Activated CD8-positive, alpha-beta memory T cell treated with anti-CD3 and anti-CD28 coated beads for 36 hours (primary cell): Measurements from ENCODE around the gene EHBP1. TPM values are rescaled to one million over a fixed set of nuclear protein-coding genes. Genes with fewer than 3 reads are reported as not detected.

ENCODE experiments used
- CTCF ChIA-PET: fragments of 350-600 bp; sonication (Branson Sonifier 250); formaldehyde crosslinking; loops from one replicate; lab custom pipeline; 2021; ENCODE audit warnings: antibody characterized with exemption; lab: Charles Lee
- POLR2A ChIA-PET: fragments of 350-600 bp; sonication (Branson Sonifier 250); formaldehyde crosslinking; loops from one replicate; lab custom pipeline; 2021; ENCODE audit warnings: antibody characterized with exemption; lab: Charles Lee
- total RNA-seq, 2 experiments: library from RNA; stranded (reverse); gene quantifications; one replicate each; pipeline ENCODE4 v1.2.3, GENCODE V29; 2021

Gene EHBP1
- total RNA-seq, 2 experiments from 2014 or later, result 23.4 to 27.9 TPM

GRCh38 chr2:62854600-62855514, 149.3 kb downstream of the EHBP1 start:
- ChIA-PET CTCF (no interaction called here), POLR2A (no interaction called here)

DNA sequence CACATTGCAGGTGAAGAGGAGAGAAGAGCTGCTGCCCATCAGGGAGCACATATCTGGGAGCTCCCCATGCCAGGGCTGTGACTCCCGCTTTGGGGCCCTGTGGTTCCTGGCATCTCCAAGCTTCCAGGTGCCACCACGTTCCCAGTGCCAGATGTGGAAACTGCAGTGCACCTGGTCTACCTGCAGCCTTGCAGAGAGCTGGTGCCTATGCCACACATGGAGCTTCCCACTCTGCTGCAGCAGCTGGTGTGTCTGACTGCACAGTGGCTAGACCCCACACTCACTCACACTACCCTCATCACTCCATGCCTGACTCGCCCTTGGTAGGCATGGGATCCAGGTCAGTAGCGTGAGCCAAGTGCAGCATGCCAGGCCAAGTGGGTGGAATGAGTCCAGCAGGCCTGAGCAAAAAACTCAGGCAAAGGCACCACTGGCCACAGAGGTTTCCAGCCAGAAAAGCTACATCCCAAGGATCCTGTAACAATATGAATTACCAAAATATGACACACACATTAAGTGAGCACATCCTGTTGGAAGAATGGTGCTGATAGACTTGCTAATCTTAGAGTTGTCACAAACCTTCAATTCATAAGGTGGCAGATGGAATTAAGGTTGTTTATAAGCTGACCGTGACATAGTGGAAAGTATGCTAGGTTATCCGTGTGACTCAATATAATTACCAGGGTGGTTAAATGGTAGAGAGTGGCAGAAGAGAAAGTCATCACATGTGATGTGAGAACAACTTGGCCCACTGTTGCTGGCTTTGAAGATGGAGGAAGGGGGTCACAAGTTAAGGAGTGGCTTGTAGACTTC, 150.9 kb downstream of the EHBP1 start:
- POLR2A ChIA-PET, result no interaction called here
- CTCF ChIA-PET, result no interaction called here

DNA sequence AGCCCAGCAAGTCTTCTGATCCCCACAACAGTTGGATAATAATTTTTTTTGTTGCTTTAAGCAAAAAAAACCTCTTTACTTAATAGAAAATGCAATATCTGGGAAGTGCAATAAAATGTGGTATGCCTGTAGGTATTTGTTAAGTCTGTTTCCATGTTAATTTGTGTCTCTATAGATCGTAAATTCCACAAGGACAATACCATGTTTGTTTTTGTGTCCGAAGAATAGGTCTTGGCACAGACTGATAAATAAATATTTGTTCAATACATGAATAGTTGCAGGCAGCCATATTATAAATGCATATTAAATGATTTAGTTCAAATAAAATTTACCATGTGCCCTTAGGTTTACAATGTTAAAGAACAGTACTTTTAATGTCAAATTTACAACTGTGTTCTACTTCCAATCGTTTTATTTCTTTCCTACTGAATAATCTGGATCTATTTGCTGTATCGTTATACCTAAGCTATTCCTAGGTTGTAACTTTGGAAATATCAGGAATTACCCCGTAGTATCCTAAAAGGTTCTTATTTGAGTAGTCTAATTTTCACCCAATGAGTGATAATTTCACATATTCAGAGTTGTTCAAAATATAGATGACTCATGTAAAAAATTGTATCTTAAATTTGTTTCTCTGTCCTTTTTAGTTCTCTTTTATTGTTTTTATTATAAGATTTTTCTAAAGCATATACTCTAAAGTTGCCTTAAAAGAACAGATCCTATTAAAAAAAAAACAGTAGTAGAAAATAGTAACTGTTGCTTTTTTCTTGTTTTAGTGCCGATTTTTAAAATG, 151.8 kb downstream of the EHBP1 start:
- ChIA-PET POLR2A (no interaction called here), CTCF (interaction anchor here (0.6 kb wide), 1 partner anchor 1940 kb away, joined by 3 read pairs; no protein-coding TSS in a partner anchor)

DNA sequence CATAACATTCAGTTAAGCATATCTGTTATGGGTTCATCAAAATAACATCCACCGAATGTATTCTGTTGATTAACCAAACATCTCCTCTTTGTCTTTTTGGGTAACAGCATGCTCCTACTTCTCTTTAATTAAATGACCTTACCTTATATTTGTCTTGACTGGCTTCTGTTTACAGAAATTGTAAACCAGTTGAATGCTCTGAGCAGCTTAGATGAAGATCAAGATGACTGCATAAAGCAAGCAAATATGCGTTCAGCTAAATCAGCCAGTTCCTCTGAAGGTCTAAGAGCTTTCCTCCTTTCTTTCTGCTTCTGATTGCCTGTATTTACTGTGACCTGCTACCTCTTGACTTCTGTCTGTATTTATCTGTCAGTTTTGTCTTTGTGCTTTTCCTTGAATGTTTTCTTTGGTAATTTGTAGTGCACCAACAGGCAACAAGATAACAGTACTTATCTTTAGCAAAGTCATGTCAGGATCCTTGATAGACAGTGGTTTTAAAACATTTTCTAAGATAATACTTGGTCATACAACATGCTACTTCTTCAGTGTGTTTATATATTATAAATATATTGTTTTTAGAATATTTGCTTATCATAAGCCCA, 152.8 kb downstream of the EHBP1 start:
- POLR2A ChIA-PET, result no interaction called here
- CTCF ChIA-PET, result no interaction called here

DNA sequence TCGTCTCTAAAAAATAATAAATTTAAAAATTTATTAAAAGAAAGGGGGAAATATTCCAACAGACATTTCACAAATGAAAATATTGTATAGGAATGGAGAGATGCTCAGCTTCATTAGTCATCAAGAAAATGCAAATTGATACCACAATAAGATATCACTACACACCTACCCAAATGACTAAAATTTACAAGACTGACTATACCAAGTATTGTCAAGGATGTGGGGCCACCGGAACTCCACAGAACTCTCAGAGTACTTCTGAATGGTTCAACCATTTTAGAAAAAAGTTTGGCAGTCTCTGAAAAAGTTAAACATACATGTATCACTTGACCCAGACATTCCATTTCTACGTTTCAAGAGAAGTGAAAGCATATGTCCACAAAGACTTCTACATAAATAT, 163.4 kb downstream of the EHBP1 start:
- POLR2A ChIA-PET, result no interaction called here
- CTCF ChIA-PET, result no interaction called here

DNA sequence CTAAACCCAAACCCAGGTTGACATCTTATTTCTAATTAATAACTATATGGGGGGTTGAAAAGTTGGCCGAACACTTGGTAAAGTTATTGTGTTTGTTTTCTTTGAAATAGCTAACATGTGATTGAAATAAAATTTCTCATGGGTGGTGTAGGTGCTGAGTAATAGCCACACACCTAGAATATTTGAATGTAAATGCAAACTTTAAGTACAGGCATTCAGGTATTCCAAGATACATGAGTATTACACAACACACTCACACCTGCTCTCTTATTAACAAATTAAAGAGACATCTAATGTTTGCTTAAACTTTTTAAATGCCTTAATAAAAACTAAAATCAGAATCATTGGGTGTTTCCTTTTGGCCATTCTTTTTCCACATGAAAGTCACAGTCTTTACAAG, 165.5 kb downstream of the EHBP1 start:
- POLR2A ChIA-PET, result no interaction called here
- CTCF ChIA-PET, result no interaction called here

DNA sequence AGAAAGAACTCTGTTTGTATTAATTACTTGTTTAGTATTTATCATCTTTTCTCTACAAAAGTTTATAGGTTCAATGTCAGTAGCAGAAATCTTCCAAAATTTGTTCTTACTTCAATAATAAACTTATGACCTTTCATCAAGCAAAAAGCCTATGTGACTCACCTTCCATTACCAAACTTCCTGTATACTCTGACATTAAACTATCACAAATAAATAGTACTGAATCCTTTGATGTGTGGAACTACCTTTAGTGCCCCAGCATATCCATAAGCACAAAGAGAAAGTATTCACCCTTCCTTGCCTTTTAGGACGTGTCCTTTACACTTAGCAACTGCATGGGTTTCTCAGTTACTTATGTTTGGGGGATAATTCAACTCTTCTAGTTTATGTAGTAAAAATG, 166.0 kb downstream of the EHBP1 start:
- ChIA-PET CTCF (no interaction called here), POLR2A (no interaction called here)

DNA sequence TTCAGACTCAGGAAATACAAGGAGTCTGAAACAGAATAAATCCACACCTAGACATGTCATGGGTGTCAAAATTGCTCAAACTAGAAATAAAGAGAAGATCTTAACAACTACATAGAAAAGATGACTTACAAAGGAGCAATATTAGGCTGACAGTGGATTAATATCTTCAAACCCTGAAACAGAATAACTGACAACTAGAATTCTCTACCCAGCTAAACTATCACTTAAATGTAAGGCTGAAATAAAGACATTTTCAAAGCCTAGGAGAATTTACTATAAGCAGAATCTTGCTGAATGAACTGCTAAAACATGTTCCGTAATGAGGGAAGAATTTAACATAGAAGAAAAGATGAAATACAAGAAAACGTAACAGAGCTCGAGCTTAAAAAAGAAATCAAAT, 168.1 kb downstream of the EHBP1 start:
- POLR2A ChIA-PET, result no interaction called here

DNA sequence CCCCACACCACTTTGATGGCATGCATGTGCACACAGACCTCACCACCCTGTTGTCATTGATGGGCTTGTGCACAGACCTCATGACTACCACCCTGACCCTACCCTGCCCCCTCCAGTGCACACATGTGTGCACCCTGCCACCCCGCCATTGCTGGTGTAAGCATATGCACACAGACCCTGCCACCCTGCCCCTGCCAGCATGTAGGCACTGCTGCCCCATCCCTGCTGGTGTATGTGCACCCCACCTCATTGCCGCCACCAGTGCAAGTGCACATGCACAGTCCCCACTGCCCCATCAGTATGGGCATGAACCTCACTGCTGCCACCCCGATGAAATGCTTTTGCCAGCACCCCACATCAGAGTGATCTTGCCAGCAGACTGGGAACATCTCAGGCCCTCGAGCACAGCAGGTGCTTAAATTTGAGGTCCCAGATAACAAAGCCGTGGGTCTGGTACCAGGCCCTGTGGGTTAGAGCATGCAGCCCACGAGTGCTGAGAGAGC, 169.4 kb downstream of the EHBP1 start:
- POLR2A ChIA-PET, result no interaction called here
- CTCF ChIA-PET, result no interaction called here

More for the DNA sequence above, 168.1 kb downstream of the EHBP1 start:
- CTCF ChIA-PET, result no interaction called here

GRCh38 chr2:62881162-62881795, 175.8 kb downstream of the EHBP1 start:
- POLR2A ChIA-PET, result no interaction called here
- CTCF ChIA-PET, result no interaction called here

DNA sequence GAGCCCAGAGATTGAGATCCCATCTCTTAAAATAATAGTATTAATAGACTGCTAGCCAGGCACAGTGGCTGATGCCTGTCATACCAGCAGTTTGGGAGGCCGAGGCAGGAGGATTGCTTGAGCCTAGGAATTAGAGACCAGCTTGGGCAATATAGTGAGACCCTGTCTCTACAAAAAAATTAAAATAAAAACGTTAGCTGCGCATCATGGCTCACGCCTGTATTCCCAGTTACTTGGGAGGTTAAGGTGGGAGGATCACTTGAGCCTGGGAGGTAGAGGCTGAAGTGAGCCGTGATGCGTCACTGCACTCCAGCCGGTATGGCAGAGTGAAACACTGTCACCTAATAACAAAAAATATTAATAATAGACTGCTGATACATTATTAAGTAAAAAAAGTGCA, 178.1 kb downstream of the EHBP1 start:
- CTCF ChIA-PET, result no interaction called here
- POLR2A ChIA-PET, result no interaction called here

- ChIA-PET POLR2A (no interaction called here), CTCF (no interaction called here)
Observed at GRCh38 chr2:62884086-62884485, 178.6 kb downstream of the EHBP1 start.

- ChIA-PET CTCF (no interaction called here), POLR2A (no interaction called here)
Observed at GRCh38 chr2:62884514-62884913, 179.0 kb downstream of the EHBP1 start.

DNA sequence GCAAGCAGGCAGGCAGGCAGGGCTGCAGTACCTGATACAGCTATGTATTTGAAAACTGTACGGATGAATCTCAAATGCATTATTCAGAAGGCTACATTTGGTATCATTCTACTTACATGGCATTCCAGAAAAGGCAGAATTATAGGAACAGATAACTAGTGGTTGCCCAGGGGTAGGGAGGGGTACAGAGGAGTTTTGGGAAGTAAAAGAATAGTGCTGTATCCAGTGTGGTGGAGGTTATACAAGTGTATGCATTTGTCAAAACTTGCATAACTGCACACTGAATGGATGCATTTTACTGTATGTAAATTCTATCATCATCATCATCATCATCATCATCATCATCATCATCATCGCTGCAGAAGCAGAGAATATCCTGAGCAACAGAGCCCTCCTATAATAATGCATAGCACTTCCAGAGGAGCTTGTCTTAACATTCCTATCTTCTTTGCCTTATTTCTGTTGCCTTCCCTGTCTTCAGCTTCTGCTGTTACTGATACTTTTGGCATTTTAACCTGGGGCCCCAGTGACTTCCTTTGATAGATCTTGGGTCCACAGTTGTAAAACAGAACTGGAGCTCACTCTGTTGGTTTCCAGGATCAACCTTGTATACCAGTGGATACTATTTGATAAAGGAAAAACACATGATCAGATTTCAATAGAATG, 189.6 kb downstream of the EHBP1 start:
- CTCF ChIA-PET, result no interaction called here
- POLR2A ChIA-PET, result no interaction called here

- POLR2A ChIA-PET, result no interaction called here
- CTCF ChIA-PET, result no interaction called here
Observed at GRCh38 chr2:62895632-62896009, 190.1 kb downstream of the EHBP1 start.

GRCh38 chr2:62897187-62897827, 191.8 kb downstream of the EHBP1 start:
- POLR2A ChIA-PET, result no interaction called here
- CTCF ChIA-PET, result no interaction called here

DNA sequence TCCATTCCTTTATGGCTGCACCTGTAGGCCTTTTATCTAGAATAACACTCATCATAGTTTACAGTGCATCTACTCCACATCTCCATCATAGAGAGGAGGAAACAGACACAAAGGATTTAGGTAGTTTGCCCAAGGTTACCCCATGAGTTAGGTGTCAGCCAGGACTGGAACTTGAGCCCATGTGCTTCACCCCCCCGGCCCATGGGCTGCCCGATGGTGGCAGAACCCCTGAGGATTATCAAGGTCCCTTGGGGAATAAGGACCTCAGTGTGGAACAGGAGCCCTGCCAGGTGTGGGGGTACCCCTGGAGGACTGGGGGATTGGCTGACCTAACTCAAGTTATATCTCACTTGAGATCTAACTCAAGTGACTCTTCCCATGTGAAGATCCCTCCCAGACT, 198.8 kb downstream of the EHBP1 start:
- ChIA-PET CTCF (no interaction called here), POLR2A (no interaction called here)

- ChIA-PET POLR2A (no interaction called here), CTCF (no interaction called here)
Observed at GRCh38 chr2:62908145-62908544, 202.6 kb downstream of the EHBP1 start.
